HG03342 (cell line): ENCODE measurements around the gene IMPA2.
A peak's percentile ranks its signal among the peaks of the same experiment; 100 is the strongest.

Experiments
- ATAC-seq: cut with Tn5 transposase; IDR thresholded peaks from one replicate; pipeline ENCODE4 v1.9.1; 2021; ENCODE audit warnings: mild to moderate bottlenecking, moderate library complexity; ENCODE audit not compliant: unreplicated experiment

IMPA2 gene

GRCh38 chr18:11987527-11987926 is 6.2 kb downstream of the IMPA2 start:
- ATAC-seq, result no peak

GRCh38 chr18:11989174-11989573 is 7.9 kb downstream of the IMPA2 start:
- ATAC-seq, result no peak

GRCh38 chr18:11989966-11990380 is 8.7 kb downstream of the IMPA2 start:
- no peak for ATAC-seq

DNA sequence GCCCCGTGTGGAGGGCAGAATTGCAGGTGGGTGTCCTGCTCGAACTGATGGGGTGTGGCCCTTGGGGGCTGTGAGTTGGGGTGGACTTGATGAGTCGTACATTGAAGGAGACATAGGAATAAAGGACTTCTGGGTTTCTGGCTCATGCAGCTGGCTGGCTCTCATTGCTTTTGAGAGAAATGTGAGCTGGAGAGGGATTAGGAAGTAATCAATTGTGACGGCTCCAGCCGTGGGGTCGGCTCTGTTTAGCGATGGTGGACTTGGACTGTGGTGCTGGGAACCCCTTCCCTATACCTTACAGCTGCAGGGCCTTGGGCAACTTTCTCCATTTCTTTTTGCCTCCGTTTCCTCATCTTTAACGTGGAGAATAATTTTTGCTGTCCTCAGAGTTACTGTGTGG is 9.2 kb downstream of the IMPA2 start:
- no peak for ATAC-seq

DNA sequence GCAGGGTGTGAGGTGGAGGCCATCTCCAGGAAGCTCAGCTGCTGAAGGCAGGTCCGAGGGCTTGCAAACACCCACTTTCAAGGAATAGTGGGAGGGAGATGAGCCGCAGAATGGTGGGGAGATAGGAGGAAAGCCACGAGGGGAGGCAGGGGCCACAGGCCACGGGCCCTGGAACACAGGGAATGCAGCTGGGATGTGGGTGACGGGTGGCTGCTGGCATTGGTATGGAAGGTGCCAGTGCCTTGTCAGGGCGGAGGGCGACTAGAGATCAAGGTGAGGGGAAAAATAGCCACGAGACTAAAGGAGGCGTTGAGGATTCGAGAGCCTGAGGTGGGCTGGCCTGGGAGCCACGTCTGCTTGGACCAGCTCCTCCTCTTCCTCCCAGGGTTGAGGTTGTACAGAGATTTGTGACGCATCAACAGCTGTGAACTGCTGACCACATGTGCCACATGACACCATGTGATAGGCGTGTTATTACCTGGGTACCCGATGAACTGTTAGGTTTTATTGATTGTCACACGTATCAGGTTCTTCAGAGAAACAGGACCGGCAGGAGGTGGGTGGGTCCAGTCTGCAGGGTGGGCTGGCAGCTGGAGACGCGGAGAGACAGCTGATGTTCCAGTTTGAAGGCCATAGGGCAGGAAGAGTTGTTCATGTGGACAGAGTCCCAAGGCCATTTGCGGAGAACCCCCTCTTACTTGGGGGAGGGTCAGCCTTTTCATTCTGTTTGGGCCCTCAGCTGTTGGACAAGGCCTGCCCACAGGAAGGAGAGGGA is 9.9 kb downstream of the IMPA2 start:
- no peak for ATAC-seq

DNA sequence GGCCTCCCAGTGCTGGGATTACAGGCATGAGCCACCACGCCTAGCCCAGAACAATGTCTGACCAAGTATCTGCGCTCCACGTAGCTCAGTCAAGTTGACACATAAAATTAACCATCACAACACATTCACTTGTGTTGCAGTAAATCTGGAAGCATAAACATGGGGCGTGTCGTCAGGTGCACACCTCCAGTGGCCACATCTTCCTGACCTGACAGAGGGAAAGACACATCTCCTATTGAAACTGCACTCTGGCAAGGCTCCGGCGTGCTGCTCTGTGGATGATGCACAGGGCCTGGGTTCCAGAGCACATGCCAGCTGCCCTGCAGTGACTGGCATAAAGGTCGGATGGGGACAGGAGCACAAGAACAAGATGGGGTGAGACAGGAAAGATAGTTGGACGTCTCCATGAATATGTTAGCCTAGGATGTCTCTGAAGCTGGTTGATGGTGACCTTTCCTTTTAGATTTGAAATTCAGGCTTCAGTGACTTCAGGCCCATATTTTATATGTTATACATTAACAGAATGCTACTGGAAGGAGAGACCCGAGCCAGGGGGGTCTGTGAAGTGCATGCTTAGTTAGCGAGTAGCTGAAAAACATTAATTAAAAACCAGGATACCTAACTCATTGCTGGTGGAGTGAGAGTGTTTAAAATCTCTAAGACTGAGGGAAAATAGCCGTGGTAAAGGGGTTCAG is 10.9 kb downstream of the IMPA2 start:
- ATAC-seq, result no peak

DNA sequence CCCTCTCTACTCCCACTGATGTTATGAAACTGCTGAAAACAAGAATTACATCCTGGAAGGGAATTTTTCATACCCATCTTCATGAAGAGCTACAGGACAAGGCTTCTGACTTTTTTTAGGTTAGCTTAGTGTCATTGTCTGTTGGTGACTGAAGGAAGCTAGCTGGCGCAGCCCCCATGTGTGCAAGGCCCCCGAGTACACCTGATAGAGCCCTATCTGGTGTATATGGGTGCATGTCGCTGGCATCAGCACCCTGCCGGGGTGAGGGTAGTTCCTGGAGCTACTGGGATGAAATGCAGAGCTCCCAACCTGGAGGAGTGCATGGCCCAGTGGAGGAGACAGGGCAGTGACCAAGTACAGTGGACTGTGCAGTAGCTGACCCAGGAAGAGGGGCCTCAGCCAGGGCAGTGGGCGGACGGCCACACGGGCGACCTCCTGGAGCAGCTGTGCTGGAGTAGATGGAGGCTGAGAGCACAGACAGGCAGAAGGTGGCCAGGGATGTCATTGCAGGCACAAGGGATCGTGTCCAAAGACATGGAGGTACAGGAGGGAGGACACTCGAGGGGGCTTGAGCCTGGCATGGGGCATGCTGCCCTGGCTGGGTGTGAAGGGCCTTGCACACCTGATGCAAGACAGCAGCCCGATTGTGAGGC is 12.1 kb downstream of the IMPA2 start:
- ATAC-seq, result no peak

GRCh38 chr18:11994336-11994702 is 13.0 kb downstream of the IMPA2 start:
- no peak for ATAC-seq

GRCh38 chr18:11994703-11995444 is 13.6 kb downstream of the IMPA2 start:
- no peak for ATAC-seq

- peak; percentile 90 for ATAC-seq
These were observed 14.3 kb downstream of the IMPA2 start for GRCh38 chr18:11995445-11996189.

DNA sequence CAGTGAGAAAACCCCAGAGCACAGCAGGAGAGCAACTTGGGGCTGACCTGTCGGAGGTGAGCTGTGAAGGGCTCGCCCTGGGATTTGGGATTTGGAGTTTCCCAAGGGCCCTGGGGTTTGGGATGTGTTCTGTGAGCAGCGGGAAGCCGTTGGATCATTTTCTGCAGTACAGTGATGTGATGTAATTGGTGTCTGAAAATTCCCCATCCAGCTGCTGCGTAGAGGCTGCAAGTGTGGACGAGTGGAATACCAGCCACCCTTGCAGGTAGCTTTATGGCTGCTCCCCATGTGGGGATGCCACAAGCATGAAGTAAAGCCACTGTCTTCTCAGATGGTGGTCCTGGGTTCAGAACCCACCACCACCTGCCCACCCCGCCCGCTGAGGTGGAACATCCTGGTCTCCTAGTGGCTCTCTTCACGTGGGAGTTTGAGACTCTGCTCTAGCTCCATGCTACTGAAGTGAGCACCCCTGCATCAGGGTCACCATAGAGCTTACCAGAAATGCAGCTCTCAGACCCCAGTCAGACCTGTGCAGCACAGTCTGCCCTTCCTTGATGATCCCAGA is 15.0 kb downstream of the IMPA2 start:
- no peak for ATAC-seq

- no peak for ATAC-seq
These were observed 15.6 kb downstream of the IMPA2 start for GRCh38 chr18:11996907-11997306.

DNA sequence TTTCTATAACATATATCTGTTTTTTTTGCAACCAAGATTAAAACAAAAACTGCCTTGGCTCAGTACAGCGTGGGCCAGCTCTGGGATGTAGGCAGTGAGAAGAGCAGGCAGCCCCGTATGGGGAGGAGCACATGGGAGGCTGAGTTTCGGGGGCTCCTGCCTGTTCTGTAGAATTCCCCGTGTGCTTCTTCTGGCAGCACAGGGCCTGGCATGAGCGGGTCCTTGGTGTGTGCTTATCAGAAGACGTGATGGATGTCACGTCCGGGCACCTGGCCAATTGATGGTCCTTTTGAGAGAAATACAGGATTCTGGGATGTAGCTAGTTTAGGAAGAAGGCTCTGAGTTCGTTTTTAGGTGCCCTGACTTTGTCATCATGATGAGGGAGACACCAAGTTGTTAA is 16.2 kb downstream of the IMPA2 start:
- ATAC-seq, result no peak

GRCh38 chr18:11998193-11998592 is 16.9 kb downstream of the IMPA2 start:
- no peak for ATAC-seq

GRCh38 chr18:11999429-11999828 is 18.1 kb downstream of the IMPA2 start:
- no peak for ATAC-seq

GRCh38 chr18:12000072-12000659 is 18.9 kb downstream of the IMPA2 start:
- ATAC-seq, result no peak

- no peak for ATAC-seq
These were observed 20.1 kb downstream of the IMPA2 start for GRCh38 chr18:12001421-12001820.

GRCh38 chr18:12003894-12004293 is 22.6 kb downstream of the IMPA2 start:
- no peak for ATAC-seq

DNA sequence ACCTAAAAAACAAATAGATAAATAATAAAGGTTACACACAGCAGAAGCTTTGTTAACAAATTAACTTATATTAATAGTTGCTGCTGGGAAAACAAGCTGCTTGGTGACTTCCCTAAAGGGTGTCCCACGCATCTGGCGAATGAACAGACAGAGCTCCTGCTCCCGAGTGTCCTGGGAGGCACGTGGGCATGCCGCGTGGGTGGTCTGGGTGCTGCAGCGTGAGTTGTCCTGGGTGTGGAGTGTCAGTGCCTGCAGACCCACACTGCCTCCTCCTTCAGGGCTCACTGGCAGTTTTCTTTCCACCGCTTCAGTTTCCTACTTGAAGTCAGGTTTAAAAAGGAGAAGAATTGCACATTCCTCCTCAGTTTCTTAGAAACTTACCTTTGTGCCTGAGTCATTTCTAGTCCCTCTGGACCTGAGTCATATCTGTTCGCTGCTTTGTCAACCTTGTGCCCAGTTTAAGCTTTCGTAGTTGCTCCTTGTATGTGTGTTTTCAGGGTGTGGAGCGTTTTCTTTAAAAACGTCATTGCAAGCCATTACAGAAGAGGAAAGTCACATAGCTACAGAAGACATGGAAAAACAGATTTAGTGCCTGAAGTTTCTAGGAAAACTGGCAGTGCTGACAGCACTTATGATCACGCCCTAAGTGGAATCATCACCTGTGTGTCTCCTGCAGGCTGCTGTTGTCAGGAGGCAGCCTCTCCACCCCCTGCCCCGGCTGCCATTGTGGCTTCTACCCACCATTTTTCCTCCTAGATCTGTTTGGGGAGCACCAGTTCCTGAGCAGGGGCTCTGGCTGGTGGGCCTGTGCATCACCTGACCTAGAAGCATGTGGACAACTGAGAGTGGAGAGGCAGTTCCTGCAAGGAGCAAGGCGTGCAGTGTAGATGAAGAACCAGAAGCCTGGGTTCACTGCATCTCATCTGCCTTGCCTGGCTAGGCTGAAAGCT is 24.5 kb downstream of the IMPA2 start:
- ATAC-seq, result no peak
